ENCODE data around the gene GPBAR1.

Gene GPBAR1

GRCh38 chr2:218244204-218244603 lies 16.6 kb upstream of the GPBAR1 start:
- H3K4me3 ChIP-seq (ENCODE audit: low read length), result no peak overlapping the region
- TF ChIP-seq CTCF (conservative IDR thresholded peaks at IDR 0.05; ENCODE audit: low read length), result no peak

GRCh38 chr2:218244665-218245064 lies 16.1 kb upstream of the GPBAR1 start:
- H3K4me3 ChIP-seq (ENCODE audit: low read length), result no peak overlapping the region
- no peak for TF ChIP-seq CTCF (conservative IDR thresholded peaks at IDR 0.05; ENCODE audit: low read length)
- DNase-seq (ENCODE audit: low read depth), result no peak

More at GRCh38 chr2:218244204-218244603, 16.6 kb upstream of the GPBAR1 start:
- DNase-seq (ENCODE audit: low read depth), result no peak

- no peak for TF ChIP-seq CTCF (conservative IDR thresholded peaks at IDR 0.05; ENCODE audit: low read length)
- DNase-seq (ENCODE audit: low read depth), result no peak
- H3K4me3 ChIP-seq (ENCODE audit: low read length), result no peak overlapping the region
Measured at GRCh38 chr2:218245214-218245613, 15.6 kb upstream of the GPBAR1 start.

GRCh38 chr2:218249691-218250090 lies 11.1 kb upstream of the GPBAR1 start:
- DNase-seq (ENCODE audit: low read depth), result no peak
- H3K4me3 ChIP-seq (ENCODE audit: low read length), result no peak overlapping the region
- no peak for TF ChIP-seq CTCF (conservative IDR thresholded peaks at IDR 0.05; ENCODE audit: low read length)

- no peak overlapping the region for H3K4me3 ChIP-seq (ENCODE audit: low read length)
- DNase-seq (ENCODE audit: low read depth), result no peak
- no peak for TF ChIP-seq CTCF (conservative IDR thresholded peaks at IDR 0.05; ENCODE audit: low read length)
Measured at GRCh38 chr2:218252509-218253231, 8.1 kb upstream of the GPBAR1 start.

GRCh38 chr2:218253232-218253625 lies 7.6 kb upstream of the GPBAR1 start:
- no peak for DNase-seq (ENCODE audit: low read depth)
- TF ChIP-seq CTCF (conservative IDR thresholded peaks at IDR 0.05; ENCODE audit: low read length), result no peak
- H3K4me3 ChIP-seq (ENCODE audit: low read length), result no peak overlapping the region

- no peak overlapping the region for H3K4me3 ChIP-seq (ENCODE audit: low read length)
Measured at GRCh38 chr2:218255446-218255845, 5.4 kb upstream of the GPBAR1 start.

More at GRCh38 chr2:218255446-218255845, 5.4 kb upstream of the GPBAR1 start:
- no peak for TF ChIP-seq CTCF (conservative IDR thresholded peaks at IDR 0.05; ENCODE audit: low read length)
- peak; percentile 62 for DNase-seq (ENCODE audit: low read depth)

Measured in AG10803 (cell line).